Measurements from ENCODE around the gene PRDM16.
"Not testable (repeated sequence)": the region's sequence is repeated elsewhere in the genome, so short reads cannot be mapped to it uniquely, and the experiment has no call there.

Gene PRDM16

DNA sequence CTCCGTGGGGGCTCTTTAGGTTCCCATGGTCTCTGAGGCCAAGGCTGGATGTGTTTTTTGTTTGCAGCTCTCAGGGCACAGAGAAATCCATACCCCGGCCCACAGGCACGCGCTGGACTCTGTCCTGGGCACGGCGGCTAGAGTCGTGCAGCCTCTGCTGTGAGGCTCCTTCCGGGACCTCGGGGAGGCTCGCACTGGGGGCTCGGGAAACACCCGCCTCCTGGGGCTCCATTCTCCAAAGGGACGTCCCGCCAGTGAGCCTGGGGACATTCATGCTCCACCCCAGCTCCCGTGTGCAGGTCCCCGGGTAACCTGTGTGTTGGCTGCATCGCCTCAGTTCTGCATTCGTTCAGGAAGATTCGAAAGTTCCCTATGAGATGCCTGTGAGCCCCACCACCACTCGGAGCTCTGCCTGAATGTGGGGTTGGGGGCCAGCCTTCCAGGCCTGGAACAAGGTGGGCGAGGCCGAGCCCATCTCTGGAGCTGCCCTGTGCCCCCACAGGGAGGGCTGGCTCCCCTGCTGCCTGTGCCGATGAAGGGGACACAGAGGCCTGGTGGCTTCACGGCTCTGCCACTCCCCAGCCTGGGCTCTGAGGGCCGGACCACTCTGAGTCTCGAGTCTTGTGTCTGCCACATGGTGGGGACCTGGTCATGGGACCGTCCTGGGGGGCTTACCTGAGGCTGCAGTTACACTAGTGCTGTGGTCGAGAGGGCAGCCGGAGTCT lies 203.5 kb downstream of the PRDM16 start:
- DNase-seq = no peak

DNA sequence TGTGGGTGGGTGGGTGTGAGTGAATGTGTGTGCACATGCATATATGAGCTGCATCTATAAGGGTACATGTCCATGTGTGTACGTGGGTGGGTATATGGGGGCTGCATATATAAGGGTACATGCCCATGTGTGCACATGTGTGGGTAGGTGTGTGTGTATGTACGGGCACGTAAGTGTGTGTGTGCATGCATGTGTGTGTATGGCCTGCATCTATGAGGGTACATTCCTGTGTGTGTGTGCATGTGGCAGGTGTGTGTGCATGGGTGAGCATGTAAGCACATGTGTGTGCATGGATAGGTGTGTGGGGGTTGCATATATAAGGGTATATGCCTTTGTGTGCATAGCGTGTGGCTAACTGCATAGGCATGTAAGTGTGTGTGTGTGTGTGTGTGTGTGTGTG lies 204.4 kb downstream of the PRDM16 start:
- DNase-seq = no peak

DNA sequence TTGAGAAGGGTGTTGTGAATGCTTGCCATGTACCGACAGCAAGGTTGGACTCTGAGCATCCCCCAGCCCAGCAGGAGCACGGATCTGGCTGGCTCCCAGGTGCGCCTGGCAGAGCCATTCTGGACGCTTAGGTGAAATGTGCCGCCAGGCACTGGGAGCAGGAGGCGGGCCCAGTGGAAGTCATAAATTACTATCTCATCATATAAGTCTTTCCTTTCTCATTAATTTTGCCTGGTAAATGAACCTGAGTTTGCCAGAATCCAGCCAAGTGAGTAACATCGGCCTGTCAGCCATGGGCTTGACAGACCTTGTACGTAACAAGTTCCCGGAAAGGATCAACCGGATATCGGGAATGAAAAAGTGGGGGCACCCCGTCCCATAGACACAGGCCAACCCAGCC lies 206.0 kb downstream of the PRDM16 start:
- no peak for DNase-seq

DNA sequence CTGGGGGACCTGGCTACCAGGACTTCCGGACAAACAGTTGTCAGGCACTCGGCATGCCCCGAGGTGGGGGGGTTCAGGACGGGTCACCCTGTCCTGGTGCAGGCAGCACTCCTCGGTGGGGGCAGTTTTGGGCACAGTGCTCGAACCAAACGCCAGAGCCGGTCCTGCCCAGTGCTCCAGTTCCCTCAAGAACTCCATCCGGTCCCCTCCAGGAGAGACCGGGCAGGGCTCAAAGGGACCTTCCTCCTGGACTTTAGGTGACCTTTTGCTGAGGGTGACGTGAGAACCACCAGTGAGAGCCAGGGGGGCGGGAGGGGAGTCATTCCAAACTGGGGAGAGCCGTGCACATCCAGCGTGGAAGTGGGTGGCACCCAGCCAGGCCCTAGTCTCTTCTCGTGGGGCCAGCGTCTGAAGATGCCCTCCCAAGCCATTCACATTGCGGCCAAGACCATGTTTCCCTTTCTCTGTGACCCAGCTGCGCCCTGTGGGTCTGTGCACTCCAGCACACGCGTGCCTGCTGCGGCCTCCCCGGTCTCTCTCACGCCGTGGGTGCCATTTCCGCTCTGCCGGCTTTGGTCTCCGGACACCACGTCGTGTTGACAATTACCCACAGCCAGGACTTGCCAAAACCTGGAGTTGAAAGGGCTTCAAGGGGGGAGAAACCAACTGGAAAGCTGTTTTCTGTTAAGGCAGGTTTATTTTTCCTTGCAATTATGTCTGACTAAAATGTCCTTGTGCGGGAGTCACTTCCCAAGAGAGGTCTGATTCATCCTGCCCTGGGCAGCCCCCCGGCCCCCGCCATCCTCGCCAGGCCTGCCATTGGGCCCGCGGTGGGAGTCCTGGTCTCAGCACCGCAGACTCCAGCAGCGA lies 206.7 kb downstream of the PRDM16 start:
- DNase-seq = no peak

DNA sequence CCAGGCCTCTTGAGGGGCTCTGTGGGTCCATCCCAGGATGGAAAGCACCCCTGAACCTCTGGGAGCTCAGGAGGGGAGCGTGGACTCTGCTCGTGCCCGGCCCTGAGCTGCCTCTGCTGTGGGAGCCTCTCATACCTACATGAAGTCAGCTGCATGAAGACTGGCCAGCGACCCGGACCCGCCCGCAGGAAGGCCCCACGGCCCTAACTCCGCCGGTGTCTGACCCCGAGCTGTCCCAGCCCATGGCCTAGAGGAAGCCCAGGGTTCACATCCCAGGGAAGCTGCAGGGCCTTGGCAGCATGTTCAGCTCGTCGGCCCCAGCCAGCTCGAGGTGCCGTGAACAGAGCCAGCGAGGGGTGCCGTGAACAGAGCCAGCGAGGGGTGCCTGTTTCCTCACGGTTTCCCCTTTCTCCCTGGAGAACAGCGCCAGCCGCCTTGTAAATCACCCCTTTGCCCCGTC lies 207.4 kb downstream of the PRDM16 start:
- no peak for DNase-seq

DNA sequence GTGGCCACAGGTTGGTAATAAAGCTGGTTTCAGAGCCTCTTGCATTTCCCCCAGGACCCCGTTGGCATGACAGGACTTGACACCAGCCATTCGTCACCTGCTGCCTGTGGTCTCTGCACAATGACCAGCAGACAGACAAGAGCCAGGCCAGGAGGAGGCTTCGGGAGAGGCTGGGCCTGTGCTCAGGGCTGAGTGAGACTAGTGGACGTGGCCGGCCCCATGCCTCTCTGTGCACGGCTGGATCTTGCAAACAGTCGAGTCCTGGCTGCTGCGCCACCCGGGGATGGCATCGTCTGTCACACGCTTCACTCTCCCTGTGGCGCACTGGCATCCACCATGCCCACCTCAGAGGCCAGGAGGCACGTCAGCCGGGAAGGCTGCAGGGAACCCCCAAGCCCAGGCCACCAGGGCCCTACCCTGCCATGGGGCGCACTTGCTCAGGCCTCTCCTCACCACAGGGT lies 208.0 kb downstream of the PRDM16 start:
- DNase-seq = no peak

DNA sequence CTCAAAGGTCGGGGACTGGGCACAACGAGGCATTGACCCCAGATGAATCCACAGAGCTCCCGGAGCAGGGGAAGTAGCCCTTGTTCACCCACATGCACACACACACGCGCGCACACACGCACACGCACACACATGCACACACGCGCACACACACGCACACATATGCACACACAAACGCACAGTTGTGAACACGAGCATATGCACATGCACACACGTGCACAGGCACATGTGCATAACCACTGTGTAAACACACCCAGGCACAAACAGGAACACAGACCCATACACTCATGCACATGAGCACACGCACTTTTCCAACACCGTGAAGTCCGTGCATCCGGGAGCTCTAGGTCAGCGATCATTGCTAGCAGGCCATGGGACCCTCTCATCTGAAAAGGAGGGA lies 208.6 kb downstream of the PRDM16 start:
- no peak for DNase-seq

DNA sequence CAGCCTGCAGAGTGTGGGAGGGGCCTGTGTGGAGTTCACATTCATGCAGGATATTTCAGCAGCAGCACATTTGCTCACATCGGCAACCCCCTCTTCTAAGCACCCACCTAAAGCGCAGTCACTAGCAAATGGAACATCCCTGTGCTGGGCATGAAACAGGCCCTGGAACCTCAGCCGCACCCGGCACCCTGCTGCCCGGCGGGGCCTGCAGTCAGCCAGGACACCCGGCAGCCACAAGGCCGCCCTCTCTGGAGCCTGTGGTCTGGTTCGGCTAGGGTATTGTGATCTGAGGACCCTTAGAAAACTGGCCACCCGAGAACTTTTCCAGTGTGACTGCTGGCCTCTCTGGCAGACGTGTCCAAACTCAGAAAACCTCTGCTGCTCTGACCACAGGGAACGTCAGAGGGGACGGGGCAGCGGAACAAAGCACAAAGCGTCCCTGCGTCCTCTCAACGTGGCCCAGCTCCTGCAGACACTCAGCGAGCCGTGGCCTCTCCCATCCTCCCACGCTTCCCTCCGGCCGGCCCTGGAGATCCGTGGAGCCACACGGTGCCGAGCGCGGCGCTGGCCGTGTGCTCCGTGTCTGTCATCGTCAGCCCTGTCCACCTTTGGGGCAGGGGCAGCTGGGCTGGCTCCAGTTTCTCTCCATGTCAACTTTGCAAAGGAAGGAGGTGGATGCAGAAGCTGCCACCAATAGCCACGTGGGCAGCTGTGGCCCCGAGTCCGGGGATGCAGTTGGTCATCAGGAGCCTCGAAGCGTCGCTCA lies 209.6 kb downstream of the PRDM16 start:
- DNase-seq = no peak

DNA sequence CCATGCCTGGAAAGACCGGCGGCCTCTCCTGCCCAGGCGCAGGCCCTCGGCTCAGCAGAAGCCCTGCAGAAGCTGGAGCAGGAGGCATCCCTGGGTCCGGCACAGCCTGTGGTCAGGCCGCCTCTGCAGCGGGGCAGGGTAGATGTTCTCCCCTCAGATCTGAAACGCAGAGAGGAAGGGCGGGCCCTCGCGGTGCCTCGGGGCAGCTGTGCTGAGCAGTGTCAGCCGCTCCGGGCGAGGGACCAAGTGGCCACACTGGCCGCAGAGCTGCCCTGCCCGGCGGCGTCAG lies 210.1 kb downstream of the PRDM16 start:
- DNase-seq = no peak

DNA sequence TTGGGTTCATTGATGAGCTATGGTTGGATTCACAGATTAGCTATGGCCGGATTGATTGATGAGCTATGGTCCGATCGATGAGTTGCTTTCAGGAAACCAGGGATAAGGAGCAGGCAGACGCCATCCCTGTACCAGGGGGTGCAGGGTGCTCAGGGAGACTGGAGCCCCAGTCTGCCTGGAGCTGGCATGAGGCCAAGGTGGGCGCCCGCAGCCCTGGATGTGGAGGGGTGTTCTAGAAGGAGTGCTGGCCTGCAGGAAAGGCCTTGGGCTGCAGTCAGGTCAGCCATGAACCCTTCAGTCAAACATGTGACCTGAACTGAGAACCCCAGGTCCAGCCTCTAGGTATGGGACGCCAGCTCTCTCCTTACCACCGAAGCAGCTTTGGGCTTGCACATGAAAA lies 212.7 kb downstream of the PRDM16 start:
- no peak for DNase-seq

DNA sequence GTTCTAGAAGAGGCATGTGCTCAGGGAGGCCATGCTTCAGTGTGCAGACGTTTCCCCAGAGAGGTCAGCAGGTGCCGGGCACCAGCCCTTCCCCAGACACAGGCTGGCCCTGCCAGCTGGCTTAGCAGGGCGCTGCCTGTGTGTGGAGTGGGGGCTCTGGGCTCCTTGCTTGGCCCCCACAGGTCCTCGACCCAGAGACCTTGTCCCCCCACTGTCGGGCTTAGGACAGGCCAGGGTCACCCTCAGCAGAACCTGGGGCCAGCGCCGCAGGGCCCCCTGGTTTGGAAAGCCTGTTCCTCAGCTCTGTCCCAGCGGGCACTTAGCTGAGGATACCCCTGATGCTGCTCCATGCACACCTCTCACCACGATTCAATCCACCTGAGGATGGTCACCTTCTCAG lies 213.2 kb downstream of the PRDM16 start:
- no peak for DNase-seq

DNA sequence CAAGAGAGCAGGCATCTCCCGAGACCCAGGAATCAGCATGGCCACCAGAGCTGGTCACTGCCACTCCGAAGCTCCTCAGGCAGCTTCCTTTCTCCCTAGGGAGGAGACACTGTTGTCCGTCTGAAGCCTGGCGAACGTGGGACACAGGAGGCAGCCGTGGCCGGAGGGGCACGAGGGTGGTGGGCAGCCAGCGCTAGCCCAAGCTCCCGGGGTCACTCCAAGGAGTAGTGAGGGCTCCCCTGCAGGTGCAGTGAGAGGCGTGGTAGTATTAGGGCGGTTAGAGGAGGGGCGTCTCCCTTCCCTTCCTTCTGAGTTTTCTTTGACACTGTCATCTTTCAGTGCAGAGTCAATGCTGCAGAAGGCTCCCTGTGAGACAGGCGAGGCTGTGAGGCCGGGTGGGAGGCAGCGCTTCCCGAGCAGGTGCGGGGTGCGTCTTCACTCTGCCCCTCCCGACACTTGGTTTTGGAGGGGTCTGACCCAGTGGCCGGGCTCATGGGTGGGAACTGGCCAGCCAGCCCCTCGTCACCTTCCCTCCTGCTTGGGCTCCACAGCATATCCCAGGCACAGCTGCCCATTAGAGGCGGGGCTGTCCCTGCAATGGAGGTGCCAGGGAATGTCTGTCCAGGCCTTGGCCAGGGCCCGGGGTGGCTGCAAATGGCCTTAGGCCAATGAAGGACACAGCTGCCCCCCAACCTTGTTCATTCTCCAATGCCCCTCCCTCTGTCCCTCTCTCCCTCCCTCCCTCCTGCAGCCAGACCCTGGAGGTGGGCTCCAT lies 213.8 kb downstream of the PRDM16 start:
- DNase-seq = no peak

DNA sequence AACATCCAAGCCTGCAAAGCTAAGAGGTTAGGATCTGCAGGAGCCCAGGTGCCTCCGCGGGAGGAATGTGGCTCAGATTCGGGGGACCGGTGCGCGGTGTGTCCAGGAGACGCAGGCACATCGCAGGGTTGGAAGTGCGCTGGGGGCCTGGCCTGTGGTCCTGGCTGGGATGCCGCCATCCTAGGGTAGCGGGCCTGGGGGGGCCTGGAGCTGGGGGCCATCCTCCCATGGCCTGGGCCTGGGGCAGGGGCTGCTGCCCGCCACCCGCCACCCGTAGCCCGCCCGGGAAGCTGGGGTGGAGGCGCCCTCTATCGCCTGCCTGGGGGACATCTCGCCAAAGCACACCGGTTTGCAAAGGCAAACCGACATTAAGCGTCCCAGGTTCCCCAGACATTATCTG lies 214.8 kb downstream of the PRDM16 start:
- DNase-seq = no peak

DNA sequence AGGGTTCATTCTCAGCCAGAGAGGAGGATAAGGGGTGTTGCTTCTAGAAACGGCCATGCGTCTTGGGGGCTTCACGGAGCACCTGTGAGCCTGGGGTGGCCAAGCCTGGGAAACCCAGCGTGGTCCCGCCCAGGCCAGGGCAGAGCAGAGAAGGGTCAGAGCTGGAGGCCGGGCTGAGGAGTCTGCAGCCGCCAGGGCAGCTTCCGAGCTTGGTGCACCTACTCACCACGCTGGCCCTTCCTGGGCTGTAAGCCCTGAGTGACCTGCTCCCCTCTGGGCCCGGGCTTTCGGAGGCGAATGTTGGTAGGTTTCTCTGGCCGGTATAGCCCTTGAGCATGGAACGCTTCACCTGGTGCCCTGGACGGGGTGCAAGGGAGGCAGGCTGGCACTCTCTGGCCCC lies 215.7 kb downstream of the PRDM16 start:
- no peak for DNase-seq

DNA sequence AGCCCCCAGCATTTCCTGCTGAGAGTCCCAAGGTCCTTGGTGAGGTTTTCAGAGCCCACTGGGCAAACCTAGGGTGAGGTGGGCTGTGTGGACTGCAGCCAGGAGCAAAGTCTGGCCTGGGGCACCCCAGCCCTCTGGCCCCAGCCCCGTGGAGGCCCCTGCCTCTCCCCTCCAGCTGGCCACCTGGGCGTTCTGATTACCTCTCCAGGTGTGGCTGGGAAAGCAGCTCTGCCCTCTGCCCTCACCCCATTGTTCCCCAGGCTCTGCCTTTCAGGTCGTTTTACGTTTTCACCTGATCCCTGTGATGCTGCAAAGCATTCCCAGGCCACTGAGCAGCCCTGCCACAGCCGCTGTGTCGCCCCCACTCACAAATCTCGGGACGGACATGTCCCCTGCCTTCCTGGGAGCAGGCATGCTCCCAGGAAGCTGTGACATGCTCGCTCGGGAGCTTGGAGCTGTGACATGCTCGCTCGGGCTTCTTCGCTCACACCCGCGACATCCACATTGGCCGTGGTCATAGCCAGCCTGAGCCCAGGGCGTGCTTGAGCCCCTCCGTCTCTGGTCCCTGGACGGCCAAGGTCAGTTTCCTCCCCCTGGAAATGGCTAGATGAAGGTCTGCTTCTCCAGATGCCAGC lies 216.2 kb downstream of the PRDM16 start:
- no peak for DNase-seq

DNA sequence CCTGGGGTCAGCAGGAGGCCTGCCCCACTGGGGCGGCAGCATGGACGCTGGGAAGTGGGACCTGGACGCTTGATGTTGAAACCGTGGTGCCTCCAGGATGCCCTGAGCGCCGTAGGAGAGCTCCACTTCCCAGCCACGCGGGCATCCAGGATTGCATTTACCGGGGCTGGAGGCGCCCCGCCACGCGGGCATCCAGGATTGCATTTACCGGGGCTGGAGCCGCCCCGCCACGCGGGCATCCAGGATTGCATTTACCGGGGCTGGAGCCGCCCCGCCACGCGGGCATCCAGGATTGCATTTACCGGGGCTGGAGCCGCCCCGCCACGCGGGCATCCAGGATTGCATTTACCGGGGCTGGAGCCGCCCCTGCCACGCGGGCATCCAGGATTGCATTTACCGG lies 218.1 kb downstream of the PRDM16 start:
- not testable (repeated sequence) for DNase-seq

DNA sequence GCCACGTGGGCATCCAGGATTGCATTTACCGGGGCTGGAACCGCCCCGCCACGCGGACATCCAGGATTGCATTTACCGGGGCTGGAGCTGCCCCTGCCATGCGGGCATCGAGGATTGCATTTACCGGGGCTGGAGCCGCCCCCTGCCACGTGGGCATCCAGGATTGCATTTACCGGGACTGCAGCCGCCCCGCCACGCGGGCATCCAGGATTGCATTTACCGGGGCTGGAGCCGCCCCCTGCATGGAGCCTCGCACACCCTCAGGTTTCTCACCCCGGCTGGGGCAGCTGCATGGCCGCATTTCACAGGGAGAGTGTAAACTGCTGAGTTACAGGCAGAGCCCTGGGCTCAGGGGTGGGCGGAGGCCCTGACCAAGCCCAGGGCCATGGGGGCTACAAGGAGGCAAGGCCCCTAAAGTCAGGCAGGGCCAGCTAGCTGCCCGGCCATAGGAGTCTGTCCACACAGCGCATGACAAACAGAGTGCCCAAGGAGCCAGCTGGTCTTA lies 218.7 kb downstream of the PRDM16 start:
- no peak for DNase-seq

DNA sequence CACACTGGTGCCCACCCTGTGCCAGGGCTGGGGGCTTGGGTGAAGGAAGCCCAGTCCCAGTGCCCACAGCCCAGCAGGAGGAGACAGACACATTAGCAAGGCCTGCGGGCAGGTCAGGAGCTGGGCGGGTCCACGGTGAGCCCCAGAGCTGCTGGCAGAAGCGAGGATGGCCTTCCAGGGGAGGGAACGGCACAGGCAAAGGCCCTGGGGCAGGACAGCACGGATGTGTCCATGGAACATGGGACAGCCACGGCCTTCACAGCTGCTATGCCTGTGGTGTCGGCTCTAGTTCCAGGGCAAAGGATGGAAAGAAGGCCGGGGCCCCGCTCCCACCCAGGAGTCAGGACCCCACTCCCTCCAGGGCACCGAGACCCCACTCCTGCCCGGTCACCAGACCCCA lies 220.5 kb downstream of the PRDM16 start:
- DNase-seq = no peak

DNA sequence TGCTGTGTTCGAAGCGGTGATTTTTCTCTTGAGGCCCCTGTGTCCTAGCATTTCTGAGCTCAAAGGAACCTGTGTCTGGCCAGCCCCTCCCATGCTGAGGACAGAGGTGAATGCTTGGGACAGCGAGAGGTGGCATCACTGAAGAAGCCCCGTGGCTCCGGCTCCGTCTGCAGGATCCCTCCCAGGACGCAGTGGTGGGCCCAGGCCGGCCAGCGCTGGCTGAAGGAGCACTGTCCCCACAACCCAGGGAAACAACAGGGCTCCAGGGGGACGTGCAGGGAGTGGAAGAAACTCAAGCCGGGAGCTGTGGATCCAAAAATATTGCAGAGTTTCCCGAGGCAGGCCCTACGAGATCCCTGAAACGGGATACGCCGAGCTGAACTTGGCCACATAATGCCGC lies 221.4 kb downstream of the PRDM16 start:
- no peak for DNase-seq

DNA sequence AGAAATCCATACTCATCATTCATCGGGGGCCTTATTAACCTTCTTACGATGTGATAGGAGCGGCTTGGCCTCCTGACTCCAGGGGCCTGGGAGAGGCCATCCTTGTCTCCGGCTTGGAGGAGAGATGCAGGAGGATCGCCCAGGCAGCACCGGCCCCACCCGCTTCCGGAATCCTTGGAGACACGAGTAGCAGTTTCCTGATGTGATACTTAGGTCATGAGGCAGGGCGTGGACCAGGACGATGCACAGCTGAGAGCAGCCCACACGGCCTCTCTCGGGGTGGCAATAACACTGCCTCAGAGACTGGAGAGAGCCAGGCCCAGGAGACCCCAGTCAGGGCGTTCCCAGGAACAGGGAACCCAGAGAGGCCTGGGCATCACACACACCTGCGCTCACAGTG lies 221.9 kb downstream of the PRDM16 start:
- DNase-seq = no peak

DNA sequence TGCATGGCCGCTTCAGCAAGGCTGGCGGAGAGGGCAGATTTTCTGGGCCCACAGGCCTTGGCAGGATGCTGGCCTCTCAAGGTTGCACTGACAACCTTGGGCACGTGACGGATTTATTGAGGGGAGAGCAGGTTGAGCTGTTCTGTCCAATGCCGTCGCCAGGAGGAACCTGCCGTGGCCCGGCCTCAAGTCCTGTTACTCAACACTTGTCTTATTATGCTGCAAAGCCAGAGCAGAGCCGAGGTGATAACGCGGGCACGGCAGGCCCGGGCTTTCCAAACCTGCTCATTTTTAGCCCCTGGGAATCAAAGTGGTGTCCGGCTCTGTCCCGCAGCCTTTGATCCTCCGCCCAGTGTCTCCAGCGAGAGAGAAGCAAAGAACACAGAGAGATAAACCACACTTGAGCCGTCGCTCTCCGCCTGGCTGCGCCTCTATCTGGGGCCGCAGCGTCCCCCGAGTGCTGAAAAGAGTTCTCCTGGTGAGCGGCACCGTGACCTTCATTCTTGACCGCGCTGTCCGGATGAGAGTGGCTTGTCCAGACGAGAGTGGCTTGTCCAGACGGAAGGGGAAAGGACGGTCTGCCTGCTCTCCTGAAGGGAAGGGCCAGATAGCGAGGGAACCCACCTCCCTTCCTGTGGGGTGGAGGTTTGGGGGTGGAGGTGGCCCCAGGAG lies 223.2 kb downstream of the PRDM16 start:
- no peak for DNase-seq
